GM23338 (cell line): ENCODE results near the gene ODAD2. TPM values are rescaled to one million over a fixed set of nuclear protein-coding genes. Genes with fewer than 3 reads are reported as not detected.

Source experiments
- ATAC-seq: fragments of 200-7000 bp; cut with Tn5 transposase; 3 replicates; pipeline ENCODE4 v1.9.1; 2020
- DNase-seq: peaks from one replicate; pipeline ENCODE4 v3.0.0-alpha.2; 2015; ENCODE audit warnings: low spot score
- H2AFZ ChIP-seq: fragments of 200-600 bp; sonication (generic); 2 replicates; pipeline ENCODE4 v1.8.0; 2016; ENCODE audit warnings: antibody characterized with exemption, mild to moderate bottlenecking, moderate library complexity
- H3F3A ChIP-seq: fragments of 200-600 bp; sonication (generic); replicated peaks from 2 replicates; pipeline ENCODE4 v1.8.0; 2017; ENCODE audit warnings: antibody characterized with exemption, mixed run types, low read depth
- H3K27ac ChIP-seq: fragments of 200-600 bp; sonication (generic); 2 replicates; pipeline ENCODE4 v1.6.1; 2016; ENCODE audit warnings: low read depth
- H3K27me3 ChIP-seq: fragments of 200-600 bp; sonication (generic); 2 replicates; pipeline ENCODE4 v1.8.0; 2016; ENCODE audit warnings: mild to moderate bottlenecking, mixed run types, moderate library complexity; ENCODE audit not compliant: insufficient read depth
- H3K36me3 ChIP-seq: fragments of 200-600 bp; sonication (generic); 2 replicates; pipeline ENCODE4 v1.8.0; 2016; ENCODE audit warnings: mild to moderate bottlenecking; ENCODE audit not compliant: insufficient read depth
- H3K4me1 ChIP-seq: fragments of 200-600 bp; sonication (generic); 2 replicates; pipeline ENCODE4 v1.8.0; 2016; ENCODE audit warnings: mild to moderate bottlenecking, moderate library complexity; ENCODE audit not compliant: insufficient read depth
- H3K4me2 ChIP-seq: fragments of 200-600 bp; sonication (generic); 2 replicates; pipeline ENCODE4 v1.7.1; 2017; ENCODE audit warnings: mixed run types
- H3K4me3 ChIP-seq: fragments of 200-600 bp; sonication (generic); 2 replicates; pipeline ENCODE4 v1.6.1; 2016; ENCODE audit warnings: mixed run types
- H3K79me2 ChIP-seq: fragments of 200-600 bp; sonication (generic); replicated peaks from 2 replicates; pipeline ENCODE4 v1.8.0; 2017; ENCODE audit warnings: mild to moderate bottlenecking; ENCODE audit not compliant: insufficient read depth
- H3K9me2 ChIP-seq: fragments of 200-600 bp; sonication (generic); 2 replicates; pipeline ENCODE4 v1.8.0; 2017; ENCODE audit not compliant: insufficient read depth
- H4K20me1 ChIP-seq: fragments of 200-600 bp; sonication (generic); replicated peaks from 2 replicates; pipeline ENCODE4 v1.8.0; 2017; ENCODE audit warnings: mild to moderate bottlenecking; ENCODE audit not compliant: insufficient read depth
- H3K27ac Mint-ChIP-seq: 2 replicates; pipeline ENCODE4 v1.8.0; 2020; ENCODE audit warnings: inconsistent platforms, mild to moderate bottlenecking, moderate library complexity, mixed read lengths
- H3K27me3 Mint-ChIP-seq: 3 replicates; pipeline ENCODE4 v1.8.0; 2022; ENCODE audit warnings: low read depth, mild to moderate bottlenecking, moderate library complexity, mixed read lengths, inconsistent platforms; ENCODE audit not compliant: insufficient read depth, poor library complexity
- H3K36me3 Mint-ChIP-seq: 3 replicates; pipeline ENCODE4 v1.8.0; 2021; ENCODE audit warnings: low read depth, mild to moderate bottlenecking, inconsistent platforms, moderate library complexity, mixed read lengths
- H3K4me1 Mint-ChIP-seq: 3 replicates; pipeline ENCODE4 v1.8.0; 2020; ENCODE audit warnings: mild to moderate bottlenecking, inconsistent platforms, mixed read lengths
- H3K4me3 Mint-ChIP-seq: 3 replicates; pipeline ENCODE4 v1.8.0; 2021; ENCODE audit warnings: moderate library complexity, mild to moderate bottlenecking, inconsistent platforms, mixed read lengths
- H3K9me3 Mint-ChIP-seq: 3 replicates; pipeline ENCODE4 v1.8.0; 2020; ENCODE audit warnings: moderate library complexity, mild to moderate bottlenecking, inconsistent platforms, mixed read lengths
- CREB1 ChIP-seq: fragments of 250-450 bp; sonication (Bioruptor Pico); IDR thresholded peaks from 2 replicates; pipeline ENCODE4 v1.5.0; 2020; ENCODE audit warnings: low read depth, mild to moderate bottlenecking, moderate library complexity
- CTCF ChIP-seq, 2 experiments: fragments of 200-600 bp in 1 of 2; sonication (generic) in 1 of 2; conservative IDR thresholded peaks; 2 replicates each; pipeline versions ENCODE4 v1.5.1 to v1.6.1; 2016 to 2017; ENCODE audit warnings: antibody characterized with exemption in 2 of 2, low read depth in 2 of 2, mild to moderate bottlenecking in 2 of 2, moderate library complexity in 1 of 2
- ETS1 ChIP-seq: IDR thresholded peaks from 2 replicates; pipeline ENCODE4 v1.6.1; 2016; ENCODE audit warnings: antibody characterized with exemption
- EZH2 ChIP-seq: fragments of 200-600 bp; sonication (generic); IDR thresholded peaks from one replicate; pipeline ENCODE4 v1.8.0; 2017; ENCODE audit warnings: antibody characterized with exemption, mild to moderate bottlenecking, low read depth; ENCODE audit not compliant: unreplicated experiment
- EZH2phosphoT487 ChIP-seq: fragments of 200-600 bp; sonication (generic); IDR thresholded peaks from one replicate; pipeline ENCODE4 v1.8.1; 2018; ENCODE audit warnings: antibody characterized with exemption; ENCODE audit not compliant: unreplicated experiment
- JUNB ChIP-seq: IDR thresholded peaks from one replicate; pipeline ENCODE4 v1.6.1; 2016; ENCODE audit warnings: antibody characterized with exemption; ENCODE audit not compliant: unreplicated experiment
- NANOG ChIP-seq: IDR thresholded peaks from 2 replicates; pipeline ENCODE4 v1.6.1; 2016; ENCODE audit warnings: antibody characterized with exemption, borderline replicate concordance
- POLR2AphosphoS5 ChIP-seq: IDR thresholded peaks from 2 replicates; pipeline ENCODE4 v1.6.1; 2016; ENCODE audit warnings: antibody characterized with exemption, low read depth
- REST ChIP-seq: IDR thresholded peaks from one replicate; pipeline ENCODE4 v1.6.1; 2018; ENCODE audit warnings: antibody characterized with exemption; ENCODE audit not compliant: unreplicated experiment
- STAT1 ChIP-seq: IDR thresholded peaks from one replicate; pipeline ENCODE4 v1.6.1; 2016; ENCODE audit warnings: antibody characterized with exemption; ENCODE audit not compliant: unreplicated experiment
- ZNF114 ChIP-seq: fragments of 250-450 bp; sonication (Bioruptor Pico); IDR thresholded peaks from 2 replicates; pipeline ENCODE4 v1.5.0; 2020; ENCODE audit warnings: mild to moderate bottlenecking, moderate library complexity
- ZNF331 ChIP-seq: fragments of 250-450 bp; sonication (Bioruptor Pico); IDR thresholded peaks from 2 replicates; pipeline ENCODE4 v1.5.0; 2020; ENCODE audit warnings: low read depth, mild to moderate bottlenecking, moderate library complexity
- ZNF462 ChIP-seq: fragments of 250-450 bp; sonication (Bioruptor Pico); IDR thresholded peaks from 2 replicates; pipeline ENCODE4 v1.5.0; 2020; ENCODE audit warnings: mild to moderate bottlenecking, moderate library complexity
- polyA plus RNA-seq: library from polyadenylated mRNA; unstranded; fragments of >200 nt; fragmentation: Nextera tagmentation; extraction: Ambion mirVana; gene quantifications from 2 replicates; pipeline ENCODE4 v1.2.1, GENCODE V29; 2016
- total RNA-seq: library from RNA; depleted of rRNA; stranded (reverse); fragments of >200 nt; shearing (Covaris generic); gene quantifications from 2 replicates; pipeline ENCODE4 v1.2.3, GENCODE V29; 2014

The ODAD2 gene
- total and polyA plus RNA-seq, 2 experiments from 2014 or later, result 2.1 to 3.4 TPM

GRCh38 chr10:28014651-28015050 is 15.8 kb upstream of the ODAD2 start:
- Histone ChIP-seq H3K27ac (no peak overlapping the region), H3K9me2 (0 out of 2 replicates have a peak, but pooled peaks cover 7% of the 10 kb centered on the region), H3K4me3 (no peak overlapping the region), H2AFZ (no peak overlapping the region), H3K79me2 (no peaks in the 10 kb centered on the region), H4K20me1 (no peaks in the 10 kb centered on the region), H3K36me3 (no peaks in the 10 kb centered on the region), H3K27me3 (no peaks in the 10 kb centered on the region), H3K4me1 (no peaks in the 10 kb centered on the region), H3F3A (no peaks in the 10 kb centered on the region), H3K4me2 (no peak overlapping the region)
- TF ChIP-seq CREB1 (CRISPR knock-in tag) (no peak), ETS1 (no peak), NANOG (no peak), EZH2 (no peak), REST (no peak), JUNB (no peak), POLR2AphosphoS5 (no peak), CTCF (conservative IDR thresholded peaks at IDR 0.05; ENCODE audit: low read depth in 2 of 2) (no peak), EZH2phosphoT487 (no peak), ZNF462 (CRISPR knock-in tag) (no peak), ZNF331 (CRISPR knock-in tag) (no peak), STAT1 (no peak), ZNF114 (CRISPR knock-in tag) (no peak)
- no peak overlapping the region for H3K27ac Mint-ChIP-seq
- H3K27me3 Mint-ChIP-seq, result no peaks in the 10 kb centered on the region
- peaks cover 3% of the 10 kb centered on the region; the same call in 1 of the 3 replicates for H3K9me3 Mint-ChIP-seq
- peaks cover 8% of the 10 kb centered on the region; the same call in 2 of the 3 replicates for H3K4me1 Mint-ChIP-seq
- DNase-seq, result no peak
- no peak overlapping the region for H3K4me3 Mint-ChIP-seq
- no peak for ATAC-seq
- no peaks in the 10 kb centered on the region; the same call in 2 of the 3 replicates for H3K36me3 Mint-ChIP-seq
